Measurements from ENCODE around the gene GLRX5.

DNA sequence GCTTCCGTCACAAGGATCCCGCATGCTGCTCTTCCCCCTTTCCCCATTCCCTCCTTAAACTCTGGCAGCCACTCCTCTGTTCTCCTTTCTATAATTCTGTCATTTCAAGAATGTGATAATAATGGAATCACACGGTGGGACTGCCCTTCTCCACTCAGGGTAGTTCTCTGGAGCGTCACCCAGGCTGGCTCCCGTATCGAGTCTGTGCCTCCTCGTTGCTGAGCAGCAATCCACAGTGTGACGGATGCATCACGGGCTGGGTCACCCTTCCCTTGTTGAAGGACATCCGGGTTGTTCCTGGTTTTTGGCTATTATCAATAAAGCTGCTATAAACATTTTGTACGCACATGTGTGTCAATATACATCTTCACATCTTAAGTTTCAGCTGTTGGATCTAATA, 12.7 kb upstream of the GLRX5 start:
- TF ChIP-seq GATA2 (IDR thresholded peaks at IDR 0.05; ENCODE audit: low read depth, low read length) (no peak), GATA3 (IDR thresholded peaks at IDR 0.05; ENCODE audit: low read depth, low read length) (no peak)

Measured in SH-SY5Y (cell line).